ENCODE data around the gene WDCP.
"Not testable (repeated sequence)": the region's sequence is repeated elsewhere in the genome, so short reads cannot be mapped to it uniquely, and the experiment has no call there.

Gene WDCP

GRCh38 chr2:24046930-24047702 lies at the start of gene WDCP:
Gene WDCP (minus strand): TSS chr2:24047391. CDS start chr2:24039494, 7,897 bp downstream.
- DNase-seq: peak; percentile 96

GRCh38 chr2:24095171-24095677 lies 48.0 kb upstream of the WDCP start:
- DNase-seq: not testable (repeated sequence)

GRCh38 chr2:24093270-24093669 lies 46.1 kb upstream of the WDCP start:
- not testable (repeated sequence) for DNase-seq

GRCh38 chr2:24088821-24089359 lies 41.7 kb upstream of the WDCP start:
- DNase-seq: no peak

GRCh38 chr2:24087032-24087431 lies 39.8 kb upstream of the WDCP start:
- no peak for DNase-seq

GRCh38 chr2:24086241-24086640 lies 39.0 kb upstream of the WDCP start:
- DNase-seq: no peak

GRCh38 chr2:24085200-24085489 lies 38.0 kb upstream of the WDCP start:
- no peak for DNase-seq

- DNase-seq: peak; percentile 77
Measured at GRCh38 chr2:24084386-24085199, 37.4 kb upstream of the WDCP start, which contains the start of gene TP53I3. Gene TP53I3 (minus strand): TSS chr2:24084834. CDS start chr2:24084326, 508 bp downstream.

- peak; percentile 57 to 73 for DNase-seq
Measured at GRCh38 chr2:24083567-24084385, 36.6 kb upstream of the WDCP start.

- no peak for DNase-seq
Measured at GRCh38 chr2:24082787-24083566, 35.8 kb upstream of the WDCP start.

GRCh38 chr2:24080701-24081100 lies 33.5 kb upstream of the WDCP start:
- no peak for DNase-seq

GRCh38 chr2:24077879-24078278 lies 30.7 kb upstream of the WDCP start:
- no peak for DNase-seq

GRCh38 chr2:24077535-24077877 lies 30.3 kb upstream of the WDCP start:
- DNase-seq: no peak

GRCh38 chr2:24076849-24077534 lies 29.8 kb upstream of the WDCP start:
- no peak for DNase-seq

GRCh38 chr2:24075915-24076848 lies 29.0 kb upstream of the WDCP start, which contains the start of gene SF3B6:
Gene SF3B6 (minus strand): TSS chr2:24076326. CDS start chr2:24076229, 97 bp downstream.
- peak; percentile 100 for DNase-seq

- DNase-seq: no peak
Measured at GRCh38 chr2:24075259-24075658, 28.1 kb upstream of the WDCP start.

- DNase-seq: no peak
Measured at GRCh38 chr2:24073816-24074215, 26.6 kb upstream of the WDCP start.

- no peak for DNase-seq
Measured at GRCh38 chr2:24072259-24072658, 25.1 kb upstream of the WDCP start.

GRCh38 chr2:24065341-24065740 lies 18.1 kb upstream of the WDCP start:
- DNase-seq: no peak
